IPS-20b (cell line): ENCODE data around the gene OTOS.

ENCODE experiments used
- H3K27ac ChIP-seq: one replicate; pipeline ENCODE4 v1.5.1; 2013; ENCODE audit warnings: low read length
- H3K27me3 ChIP-seq: 2 replicates; pipeline ENCODE4 v1.6.1; 2013; ENCODE audit warnings: mild to moderate bottlenecking, low read length, inconsistent platforms; ENCODE audit not compliant: insufficient read depth
- H3K36me3 ChIP-seq: 2 replicates; pipeline ENCODE4 v1.6.1; 2013; ENCODE audit warnings: low read depth, mild to moderate bottlenecking, inconsistent platforms, low read length, moderate library complexity; ENCODE audit not compliant: insufficient read depth
- H3K4me1 ChIP-seq: 2 replicates; pipeline ENCODE4 v1.6.1; 2013; ENCODE audit warnings: mild to moderate bottlenecking, control low read depth, inconsistent platforms, low read length, moderate library complexity; ENCODE audit not compliant: insufficient read depth
- H3K4me3 ChIP-seq: 2 replicates; pipeline ENCODE4 v1.5.1; 2013; ENCODE audit warnings: mild to moderate bottlenecking, low read length, inconsistent platforms
- H3K9ac ChIP-seq: 2 replicates; pipeline ENCODE4 v1.6.1; 2013; ENCODE audit warnings: low read depth, mild to moderate bottlenecking, inconsistent platforms, low read length, moderate library complexity
- H3K9me3 ChIP-seq: 2 replicates; pipeline ENCODE4 v1.6.1; 2013; ENCODE audit warnings: mild to moderate bottlenecking, low read depth, low read length, inconsistent platforms; ENCODE audit not compliant: insufficient read depth

The OTOS gene

DNA sequence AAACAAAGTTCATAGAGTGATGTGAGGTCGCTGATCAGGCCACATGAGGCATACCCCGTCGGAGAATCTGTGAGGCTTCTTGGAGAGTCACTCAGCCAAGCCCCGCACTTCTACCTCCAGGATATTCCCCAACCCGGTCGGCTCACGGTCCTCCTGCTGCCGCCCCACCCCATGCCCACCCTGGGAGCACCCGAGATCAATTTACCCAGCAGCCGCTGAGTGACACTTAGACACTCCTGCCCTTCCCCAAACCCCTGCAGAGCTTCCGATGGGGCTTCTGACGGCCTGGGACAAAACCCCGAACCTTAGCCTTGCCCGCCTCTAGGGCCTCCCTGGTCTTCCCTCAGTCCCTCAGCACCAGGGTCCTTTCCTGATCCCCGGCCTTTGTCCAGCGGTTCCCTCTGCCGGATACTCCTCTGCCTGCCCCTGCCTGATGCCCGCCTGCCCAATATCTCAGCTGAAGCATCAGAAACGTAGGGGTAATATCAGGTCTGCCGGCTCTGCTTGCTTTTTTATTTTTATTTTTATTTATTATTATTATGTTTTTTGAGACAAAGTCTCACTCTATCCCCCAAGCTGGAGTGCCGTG lies 18.9 kb upstream of the OTOS start:
- H3K9me3 ChIP-seq = no peaks in the 10 kb centered on the region
- no peak overlapping the region for H3K27ac ChIP-seq
- H3K4me3 ChIP-seq = no peak overlapping the region
- H3K27me3 ChIP-seq = no peaks in the 10 kb centered on the region
- no peak overlapping the region for H3K9ac ChIP-seq
- H3K36me3 ChIP-seq = no peaks in the 10 kb centered on the region
- H3K4me1 ChIP-seq = no peaks in the 10 kb centered on the region

DNA sequence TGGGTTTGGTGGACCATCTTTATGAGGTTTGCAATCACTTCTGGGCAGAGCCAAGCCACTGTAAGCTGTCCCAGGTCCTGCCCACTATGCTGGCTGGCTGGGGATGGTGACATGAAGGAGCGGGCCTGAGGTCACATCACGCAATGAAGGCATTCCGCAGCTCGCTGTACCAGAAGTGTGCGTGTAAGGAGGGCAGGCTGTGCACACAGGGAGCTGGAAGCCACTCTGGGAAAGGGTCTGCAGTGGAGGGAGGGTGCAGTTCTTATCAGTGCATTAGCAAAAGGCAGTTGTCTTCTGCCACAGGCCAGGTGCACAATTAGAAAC lies 16.7 kb upstream of the OTOS start:
- Histone ChIP-seq H3K4me3 (no peak overlapping the region), H3K9me3 (no peaks in the 10 kb centered on the region), H3K4me1 (no peaks in the 10 kb centered on the region), H3K27me3 (peaks cover 4% of the 10 kb centered on the region; the same call in 1 of the 2 replicates), H3K36me3 (no peaks in the 10 kb centered on the region), H3K9ac (no peak overlapping the region), H3K27ac (no peak overlapping the region)

DNA sequence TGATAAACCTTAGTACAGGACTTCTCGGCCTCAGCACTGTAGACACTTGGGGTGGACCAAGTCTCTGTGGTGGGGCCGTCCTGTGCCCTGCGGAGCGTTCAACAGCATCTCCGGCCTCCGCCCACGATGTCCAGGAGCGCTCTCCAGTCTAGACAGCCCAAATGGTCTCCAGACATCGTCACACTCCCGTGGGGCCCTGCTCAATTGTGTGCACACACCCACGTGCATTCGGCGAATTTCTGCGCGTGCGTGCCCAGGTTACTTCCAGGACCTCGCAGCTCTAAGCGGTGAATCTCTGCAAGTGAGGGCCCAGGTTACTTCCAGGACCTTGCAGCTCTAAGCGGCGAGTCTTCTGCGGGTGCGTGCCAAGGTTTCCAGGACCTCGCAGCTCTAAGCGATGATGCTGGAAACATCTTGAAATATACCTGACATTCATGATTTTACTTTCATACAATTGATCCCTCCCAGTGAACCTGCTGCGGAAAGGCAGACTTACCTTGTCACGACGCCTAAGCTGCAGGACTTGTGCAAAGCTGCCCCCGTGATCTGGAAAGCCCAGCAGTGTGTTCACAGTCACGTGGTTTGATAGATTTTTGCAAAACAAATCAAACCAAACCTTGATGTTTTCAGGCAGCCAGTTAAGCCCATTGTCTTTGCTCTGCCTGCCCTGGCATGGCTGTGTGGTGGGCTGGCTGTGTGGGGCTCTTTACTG lies 16.1 kb upstream of the OTOS start:
- H3K4me1 ChIP-seq = no peaks in the 10 kb centered on the region
- H3K4me3 ChIP-seq = no peak overlapping the region
- H3K9ac ChIP-seq = no peak overlapping the region
- no peaks in the 10 kb centered on the region for H3K9me3 ChIP-seq
- H3K27me3 ChIP-seq = peaks cover 4% of the 10 kb centered on the region; the same call in 1 of the 2 replicates
- H3K27ac ChIP-seq = no peak overlapping the region
- no peaks in the 10 kb centered on the region for H3K36me3 ChIP-seq

DNA sequence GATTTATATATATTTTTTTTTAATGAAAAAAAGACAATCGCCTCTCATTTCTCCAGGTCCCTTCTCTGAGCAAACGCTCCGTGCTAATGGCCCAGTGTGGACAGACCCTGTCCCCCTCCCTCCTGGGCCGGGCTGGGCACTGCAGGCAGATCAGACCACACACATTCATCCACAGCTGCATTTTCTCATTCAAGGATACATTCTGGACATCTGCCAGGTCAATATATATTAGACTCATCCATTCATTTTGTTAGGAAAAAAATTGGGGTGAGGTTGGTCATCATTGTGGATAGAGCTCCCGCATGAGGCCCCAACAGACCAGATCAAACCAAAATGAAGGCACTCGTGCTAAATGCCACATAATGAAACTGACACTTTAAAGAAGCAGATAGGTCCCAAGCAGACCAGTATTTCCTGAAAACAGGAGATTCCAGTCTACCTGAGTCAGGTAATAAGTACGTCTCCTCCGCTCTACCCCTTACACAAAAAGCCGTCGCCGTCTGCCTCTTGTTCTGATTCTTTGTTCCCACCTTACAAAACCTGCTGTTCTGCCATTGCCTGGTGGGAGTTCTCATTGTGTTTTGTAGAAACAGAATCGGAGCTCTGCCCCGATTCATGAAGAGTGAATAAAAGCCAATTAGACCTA lies 15.4 kb upstream of the OTOS start:
- no peaks in the 10 kb centered on the region for H3K9me3 ChIP-seq
- H3K27me3 ChIP-seq = peaks cover 4% of the 10 kb centered on the region; the same call in 1 of the 2 replicates
- no peaks in the 10 kb centered on the region for H3K36me3 ChIP-seq
- H3K9ac ChIP-seq = no peak overlapping the region
- no peak overlapping the region for H3K4me3 ChIP-seq
- H3K4me1 ChIP-seq = no peaks in the 10 kb centered on the region
- no peak overlapping the region for H3K27ac ChIP-seq

DNA sequence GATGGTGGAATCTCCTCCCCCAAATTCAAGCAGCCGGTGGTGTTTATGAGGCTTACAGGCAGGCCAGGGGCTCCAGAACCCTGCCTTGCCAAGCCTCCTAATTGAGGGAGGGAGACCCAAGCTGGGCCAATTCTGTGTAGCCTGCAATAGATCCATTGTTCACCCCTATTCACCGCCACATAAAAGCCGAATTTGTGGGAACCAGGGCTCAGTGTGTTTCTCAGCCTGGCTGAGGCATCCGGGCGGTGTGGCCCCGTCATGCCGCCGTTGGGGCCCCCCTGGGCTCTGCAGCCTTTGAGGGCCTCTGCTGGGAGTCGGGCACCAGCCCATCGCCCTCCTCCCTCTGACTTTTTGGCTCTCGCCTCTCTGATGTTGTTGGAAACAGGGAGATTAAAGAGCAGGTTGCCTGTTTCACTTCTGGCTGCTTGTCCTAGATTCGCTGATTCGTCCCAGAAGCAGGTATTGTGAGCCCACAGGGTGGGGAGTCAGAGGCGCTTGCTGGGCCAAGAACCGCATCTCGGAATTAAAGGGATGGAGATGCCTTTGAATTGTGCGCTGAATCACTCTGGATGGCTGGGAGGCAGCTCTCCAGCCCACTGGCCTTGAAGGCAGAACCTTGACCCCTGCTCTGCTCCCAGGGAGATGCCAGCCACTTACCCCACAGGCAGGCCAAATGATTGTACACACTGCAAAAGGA lies 14.7 kb upstream of the OTOS start:
- no peaks in the 10 kb centered on the region for H3K36me3 ChIP-seq
- peaks cover 4% of the 10 kb centered on the region; the same call in 1 of the 2 replicates for H3K27me3 ChIP-seq
- H3K9ac ChIP-seq = no peak overlapping the region
- H3K4me3 ChIP-seq = no peak overlapping the region
- H3K4me1 ChIP-seq = no peaks in the 10 kb centered on the region
- H3K27ac ChIP-seq = no peak overlapping the region
- H3K9me3 ChIP-seq = no peaks in the 10 kb centered on the region

DNA sequence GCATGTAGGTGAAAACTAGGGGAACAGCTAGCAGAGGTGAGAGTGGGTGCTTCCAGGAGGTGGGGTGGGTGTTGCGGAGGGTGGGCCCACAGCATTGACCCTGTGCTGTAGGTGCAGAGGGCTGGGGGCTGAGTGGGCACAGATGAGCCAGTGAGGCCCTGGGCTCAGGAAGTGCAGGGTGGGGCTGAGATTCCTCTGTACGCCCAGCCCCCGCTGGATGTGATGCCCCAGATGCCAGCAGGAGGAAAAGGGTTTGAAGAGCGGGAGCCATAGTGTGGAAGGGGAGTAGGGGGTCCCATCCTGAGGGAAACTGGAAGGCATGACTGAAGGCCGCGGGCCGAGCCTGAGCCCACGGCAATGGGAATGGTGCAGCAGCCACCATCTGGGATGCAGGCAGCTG lies 14.1 kb upstream of the OTOS start:
- Histone ChIP-seq H3K27me3 (peaks cover 4% of the 10 kb centered on the region; the same call in 1 of the 2 replicates), H3K9ac (no peak overlapping the region), H3K27ac (no peak overlapping the region), H3K36me3 (no peaks in the 10 kb centered on the region), H3K4me3 (no peak overlapping the region), H3K4me1 (no peaks in the 10 kb centered on the region), H3K9me3 (no peaks in the 10 kb centered on the region)

DNA sequence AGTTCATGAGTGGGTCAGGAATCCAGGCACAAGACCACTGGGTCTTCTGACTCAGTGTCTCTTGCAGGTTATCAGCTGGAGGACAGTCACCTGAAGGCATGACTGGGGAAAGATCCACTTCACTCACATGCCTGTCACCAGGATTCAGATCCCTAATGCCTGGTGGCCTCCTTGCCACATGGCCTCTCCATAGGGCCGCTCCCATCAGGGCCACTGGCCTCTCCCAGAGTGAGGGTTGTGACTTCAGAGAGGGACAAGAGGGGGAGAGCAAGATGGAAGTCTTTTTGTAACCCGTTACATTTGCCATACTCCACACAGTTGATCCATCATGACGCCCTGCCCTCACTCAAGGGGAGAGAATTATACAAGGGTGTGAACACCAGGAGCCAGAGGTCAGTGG lies 13.0 kb upstream of the OTOS start:
- H3K9me3 ChIP-seq = no peaks in the 10 kb centered on the region
- no peak overlapping the region for H3K27ac ChIP-seq
- H3K27me3 ChIP-seq = peaks cover 4% of the 10 kb centered on the region; the same call in 1 of the 2 replicates
- no peaks in the 10 kb centered on the region for H3K4me1 ChIP-seq
- H3K9ac ChIP-seq = no peak overlapping the region
- H3K36me3 ChIP-seq = no peaks in the 10 kb centered on the region
- no peak overlapping the region for H3K4me3 ChIP-seq

DNA sequence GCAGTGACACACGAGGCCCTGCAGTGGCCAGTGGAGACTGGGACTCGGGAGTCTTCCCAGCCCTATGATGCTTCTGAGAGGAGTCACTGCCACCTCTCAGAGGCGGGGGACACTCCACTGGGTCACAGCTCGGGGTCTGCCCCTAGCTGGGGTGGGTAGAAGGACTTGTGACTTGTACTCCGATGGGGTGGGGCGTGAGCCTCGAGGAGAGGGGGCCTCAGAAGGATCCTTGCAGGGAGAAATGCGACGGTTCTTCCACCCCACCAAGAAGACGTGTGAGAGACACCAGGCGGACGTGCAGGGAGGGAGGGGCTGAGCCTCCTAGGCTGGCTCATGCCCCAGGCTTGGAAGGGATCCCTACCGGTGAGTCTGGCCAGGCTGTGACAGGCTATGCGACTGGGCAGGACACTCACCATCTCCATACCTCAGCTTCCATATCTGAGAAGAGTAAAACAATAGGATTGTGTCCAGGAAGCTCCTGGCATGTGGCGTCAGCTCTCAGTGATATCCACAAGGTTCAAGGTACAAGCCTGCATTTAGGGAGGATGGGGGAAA lies 11.1 kb upstream of the OTOS start:
- Histone ChIP-seq H3K4me3 (no peak overlapping the region), H3K9ac (no peak overlapping the region), H3K9me3 (no peaks in the 10 kb centered on the region; the same call in 1 of the 2 replicates), H3K36me3 (no peaks in the 10 kb centered on the region), H3K27me3 (peaks cover 4% of the 10 kb centered on the region; the same call in 1 of the 2 replicates), H3K4me1 (no peaks in the 10 kb centered on the region), H3K27ac (no peak overlapping the region)

DNA sequence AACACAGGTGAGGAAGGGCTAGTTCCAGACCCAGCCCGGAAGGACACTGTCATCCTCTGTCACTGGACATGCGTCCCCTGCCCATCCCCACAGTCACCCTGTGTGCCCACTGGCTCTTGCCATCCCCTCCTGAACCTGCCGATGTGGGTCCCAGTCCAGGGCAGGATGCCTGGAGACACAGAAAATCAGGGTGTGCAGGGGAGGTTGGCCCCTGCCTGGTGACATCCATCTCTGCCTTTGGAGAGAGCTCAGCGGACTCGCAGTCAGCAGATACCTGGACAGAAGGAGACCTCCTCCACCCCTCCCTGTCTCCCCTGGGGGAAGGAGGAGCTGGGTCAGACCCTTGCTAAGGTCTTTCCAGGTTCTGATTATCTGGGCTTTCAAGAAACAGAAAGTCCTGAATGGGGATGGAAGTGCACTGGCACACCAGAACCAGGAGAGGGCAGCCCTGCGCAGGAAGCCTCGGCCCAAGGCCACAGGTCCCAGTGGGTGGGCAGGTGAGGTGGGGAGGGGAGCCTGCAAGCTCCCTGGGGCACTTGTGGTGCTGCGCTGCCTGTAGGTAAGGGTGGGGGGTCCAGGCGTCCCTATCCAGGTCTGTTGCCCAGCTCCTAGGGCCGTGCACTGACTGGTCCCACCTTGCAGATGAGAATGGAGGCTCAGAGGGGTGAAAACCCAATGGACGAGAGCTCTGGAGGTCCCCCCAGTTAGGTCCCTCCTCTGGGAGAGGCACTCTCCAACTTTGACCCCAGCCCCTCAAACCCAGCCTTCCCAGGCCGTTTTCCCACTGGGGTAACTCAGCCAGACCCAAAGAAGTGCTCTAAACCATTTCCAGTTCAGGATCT lies 9.7 kb upstream of the OTOS start:
- H3K36me3 ChIP-seq = no peaks in the 10 kb centered on the region
- no peak overlapping the region for H3K4me3 ChIP-seq
- no peaks in the 10 kb centered on the region; the same call in 1 of the 2 replicates for H3K9me3 ChIP-seq
- no peaks in the 10 kb centered on the region for H3K4me1 ChIP-seq
- no peak overlapping the region for H3K9ac ChIP-seq
- H3K27me3 ChIP-seq = peaks cover 4% of the 10 kb centered on the region; the same call in 1 of the 2 replicates
- H3K27ac ChIP-seq = no peak overlapping the region

DNA sequence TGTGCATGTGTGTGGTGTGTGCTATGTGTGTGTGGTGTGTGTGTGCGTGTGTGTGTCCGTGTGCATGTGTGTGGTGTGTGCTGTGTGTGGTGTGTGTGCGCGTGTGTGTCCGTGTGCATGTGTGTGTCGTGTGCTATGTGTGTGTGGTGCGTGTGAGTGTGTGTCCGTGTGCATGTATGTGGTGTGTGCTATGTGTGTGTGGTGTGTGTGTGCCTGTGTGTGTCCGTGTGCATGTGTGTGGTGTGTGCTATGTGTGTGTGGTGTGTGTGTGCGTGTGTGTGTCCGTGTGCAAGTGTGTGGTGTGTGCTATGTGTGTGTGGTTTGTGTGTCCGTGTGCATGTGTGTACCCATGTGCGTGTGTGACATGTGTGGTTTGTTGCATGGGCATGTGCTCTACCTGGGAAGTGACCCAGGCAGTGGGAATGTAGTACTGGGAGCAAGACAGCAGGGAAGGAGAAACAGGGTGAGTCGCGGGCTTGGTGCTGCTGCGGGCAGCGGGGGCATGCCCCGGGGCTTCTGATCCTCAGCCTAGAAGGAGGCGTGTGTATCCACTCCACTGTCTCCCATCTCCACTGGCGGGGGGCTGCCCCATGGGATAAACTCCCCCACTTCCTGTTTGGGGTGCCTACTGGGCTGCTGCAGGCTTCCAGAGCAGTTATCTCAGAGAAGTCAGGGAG lies 7.6 kb upstream of the OTOS start:
- H3K4me1 ChIP-seq = no peaks in the 10 kb centered on the region
- H3K9ac ChIP-seq = no peak overlapping the region
- H3K4me3 ChIP-seq = no peak overlapping the region
- H3K9me3 ChIP-seq = no peaks in the 10 kb centered on the region; the same call in 1 of the 2 replicates
- H3K27me3 ChIP-seq = no peaks in the 10 kb centered on the region
- no peaks in the 10 kb centered on the region for H3K36me3 ChIP-seq
- H3K27ac ChIP-seq = no peak overlapping the region
